ENCODE data around the gene BMP2K.

BMP2K gene

GRCh38 chr4:78944381-78944780 lies 168.2 kb downstream of the BMP2K start:
- ATAC-seq = no peak
- TF ChIP-seq ZNF565 (CRISPR knock-in tag; conservative IDR thresholded peaks at IDR 0.05; ENCODE audit: low read depth) = no peak
- no peak for TF ChIP-seq RARB (CRISPR knock-in tag; IDR thresholded peaks at IDR 0.05)
- no peak for TF ChIP-seq CSRNP3 (CRISPR knock-in tag; IDR thresholded peaks at IDR 0.05)
- TF ChIP-seq ZC3H10 (CRISPR knock-in tag; IDR thresholded peaks at IDR 0.05) = no peak
- no peak for TF ChIP-seq GLIS3 (CRISPR knock-in tag; IDR thresholded peaks at IDR 0.05)
- TF ChIP-seq BACH2 (CRISPR knock-in tag; IDR thresholded peaks at IDR 0.05; ENCODE audit: borderline replicate concordance) = no peak
- no peak for TF ChIP-seq ZFP30 (CRISPR knock-in tag; IDR thresholded peaks at IDR 0.05)
- no peak for TF ChIP-seq TCF4 (CRISPR knock-in tag; IDR thresholded peaks at IDR 0.05; ENCODE audit: borderline replicate concordance)
- TF ChIP-seq ARNTL (CRISPR knock-in tag; IDR thresholded peaks at IDR 0.05; ENCODE audit: borderline replicate concordance, low read depth) = no peak
- no peak for TF ChIP-seq TOX (CRISPR knock-in tag; IDR thresholded peaks at IDR 0.05; ENCODE audit: borderline replicate concordance)
- TF ChIP-seq TSHZ2 (CRISPR knock-in tag; IDR thresholded peaks at IDR 0.05) = no peak
- no peak for TF ChIP-seq OSR1 (CRISPR knock-in tag; IDR thresholded peaks at IDR 0.05)
- TF ChIP-seq ZFP3 (CRISPR knock-in tag; IDR thresholded peaks at IDR 0.05) = no peak
- TF ChIP-seq CREB5 (CRISPR knock-in tag; IDR thresholded peaks at IDR 0.05; ENCODE audit: low read depth) = no peak
- TF ChIP-seq ISL1 (CRISPR knock-in tag; IDR thresholded peaks at IDR 0.05) = no peak
- no peak for TF ChIP-seq PPARA (CRISPR knock-in tag; IDR thresholded peaks at IDR 0.05; ENCODE audit: borderline replicate concordance)
- no peak for TF ChIP-seq CSDC2 (CRISPR knock-in tag; IDR thresholded peaks at IDR 0.05)
- TF ChIP-seq POU6F1 (CRISPR knock-in tag; IDR thresholded peaks at IDR 0.05; ENCODE audit: borderline replicate concordance, low read depth) = no peak
- TF ChIP-seq ESRRG (CRISPR knock-in tag; IDR thresholded peaks at IDR 0.05) = no peak

GRCh38 chr4:78945651-78946179 lies 169.6 kb downstream of the BMP2K start:
- TF ChIP-seq PATZ1 (CRISPR knock-in tag; IDR thresholded peaks at IDR 0.05; ENCODE audit: borderline replicate concordance) (no peak), TSHZ2 (CRISPR knock-in tag; IDR thresholded peaks at IDR 0.05) (no peak), BACH2 (CRISPR knock-in tag; IDR thresholded peaks at IDR 0.05; ENCODE audit: borderline replicate concordance) (no peak), POU6F1 (CRISPR knock-in tag; IDR thresholded peaks at IDR 0.05; ENCODE audit: borderline replicate concordance, low read depth) (no peak), ZNF565 (CRISPR knock-in tag; conservative IDR thresholded peaks at IDR 0.05; ENCODE audit: low read depth) (no peak), ZFP30 (CRISPR knock-in tag; IDR thresholded peaks at IDR 0.05) (no peak), GLIS3 (CRISPR knock-in tag; IDR thresholded peaks at IDR 0.05) (no peak)
- no peak for ATAC-seq

Data from SK-N-SH treated with all-trans-retinoic acid at 6 μM for 48 hours (cell line).